B cell (primary cell): ENCODE results near the gene MMP11. TPM values are rescaled to one million over a fixed set of nuclear protein-coding genes. Genes with fewer than 3 reads are reported as not detected.

Experiments
- ATAC-seq: fragments of 200-7000 bp; cut with Tn5 transposase; one replicate; pipeline ENCODE4 v1.10.0; 2021; ENCODE audit warnings: low read depth, mild to moderate bottlenecking, moderate number of reproducible peaks, moderate library complexity
- CTCF ChIA-PET: fragments of 350-600 bp; sonication (Branson Sonifier 250); formaldehyde crosslinking; loops from one replicate; lab custom pipeline; 2021; ENCODE audit warnings: antibody characterized with exemption, inconsistent platforms; lab: Charles Lee
- POLR2A ChIA-PET: fragments of 350-600 bp; sonication (Branson Sonifier 250); formaldehyde crosslinking; loops from one replicate; lab custom pipeline; 2021; ENCODE audit warnings: antibody characterized with exemption; lab: Charles Lee
- DNase-seq: peaks from one replicate; pipeline ENCODE4 v3.0.0; 2013
- H2AFZ ChIP-seq: 2 replicates; pipeline ENCODE4 v1.6.1; 2012; ENCODE audit warnings: mild to moderate bottlenecking, low read depth, low read length; ENCODE audit not compliant: insufficient read depth, poor library complexity, severe bottlenecking
- H3K27ac ChIP-seq, 2 donors: 1 replicate in 1 of 2; 2 replicates in 1 of 2; pipeline ENCODE4 v1.5.1; 2012 to 2013; ENCODE audit warnings: low read length in 2 of 2, mild to moderate bottlenecking in 2 of 2, moderate library complexity in 1 of 2
- H3K27me3 ChIP-seq, 4 experiments: fragments of 200-600 bp in 1 of 4; sonication (generic) in 1 of 4; replicated peaks in 1 of 4; 1 replicate in 2 of 4; 2 replicates in 2 of 4; pipeline versions ENCODE4 v1.6.1 to v1.7.0; 2013 to 2016; ENCODE audit warnings: low read length in 3 of 4, mild to moderate bottlenecking in 2 of 4, mixed read lengths in 1 of 4, moderate library complexity in 1 of 4; ENCODE audit not compliant: insufficient read depth in 4 of 4, control insufficient read depth in 3 of 4; ENCODE audit errors: control extremely low read depth in 1 of 4
- H3K36me3 ChIP-seq, 2 experiments: replicated peaks in 1 of 2; 1 replicate in 1 of 2; 2 replicates in 1 of 2; pipeline versions ENCODE4 v1.6.1 to v1.7.1; 2013; ENCODE audit warnings: low read length in 1 of 2; ENCODE audit not compliant: insufficient read depth in 2 of 2, control insufficient read depth in 1 of 2; ENCODE audit errors: control extremely low read depth in 1 of 2, extremely low read depth in 1 of 2
- H3K4me1 ChIP-seq, 2 donors: fragments of 200-600 bp in 1 of 2; sonication (generic) in 1 of 2; 1 replicate in 1 of 2; 2 replicates in 1 of 2; pipeline versions ENCODE4 v1.5.1 to v1.6.1; 2013 to 2017; ENCODE audit warnings: low read length in 2 of 2; ENCODE audit not compliant: control insufficient read depth in 2 of 2, insufficient read depth in 2 of 2
- H3K4me2 ChIP-seq: replicated peaks from 2 replicates; pipeline ENCODE3; 2012; ENCODE audit warnings: mild to moderate bottlenecking, low read depth, low read length; ENCODE audit not compliant: poor library complexity, severe bottlenecking
- H3K4me3 ChIP-seq, 5 experiments: fragments of 200-600 bp in 1 of 5; sonication (generic) in 1 of 5; 1 replicate in 3 of 5; 2 replicates in 2 of 5; pipeline versions ENCODE4 v1.5.1 to v1.7.0; 2011 to 2016; ENCODE audit warnings: low read length in 4 of 5, mild to moderate bottlenecking in 4 of 5, low read depth in 2 of 5, control low read depth in 1 of 5, moderate library complexity in 1 of 5; ENCODE audit not compliant: insufficient read depth in 1 of 5; ENCODE audit errors: control extremely low read depth in 1 of 5, extremely low read depth in 1 of 5
- H3K79me2 ChIP-seq: fragments of 200-600 bp; sonication (generic); one replicate; pipeline ENCODE4 v1.6.0; 2016; ENCODE audit warnings: low read length; ENCODE audit not compliant: control insufficient read depth, insufficient read depth
- H3K9ac ChIP-seq: fragments of 200-600 bp; sonication (generic); 2 replicates; pipeline ENCODE4 v1.6.1; 2017; ENCODE audit warnings: mild to moderate bottlenecking, low read length, moderate library complexity
- H3K9me3 ChIP-seq, 3 donors: one replicate each; pipeline versions ENCODE4 v1.6.1 to v1.7.1; 2013; ENCODE audit warnings: low read length in 2 of 3; ENCODE audit not compliant: control insufficient read depth in 2 of 3, insufficient read depth in 1 of 3; ENCODE audit errors: control extremely low read depth in 1 of 3
- H4K20me1 ChIP-seq: 2 replicates; pipeline ENCODE4 v1.6.0; 2012; ENCODE audit warnings: mild to moderate bottlenecking, low read length; ENCODE audit not compliant: insufficient read depth, control insufficient read depth, poor library complexity, severe bottlenecking
- H3K27ac Mint-ChIP-seq: one replicate; pipeline ENCODE4 v1.8.0; 2021; ENCODE audit warnings: mixed read lengths
- H3K27me3 Mint-ChIP-seq: one replicate; pipeline ENCODE4 v1.8.0; 2021; ENCODE audit warnings: mixed read lengths
- H3K4me1 Mint-ChIP-seq: one replicate; pipeline ENCODE4 v1.8.0; 2021; ENCODE audit warnings: mixed read lengths
- H3K4me3 Mint-ChIP-seq: one replicate; pipeline ENCODE4 v1.8.0; 2021; ENCODE audit warnings: mixed read lengths
- H3K9me3 Mint-ChIP-seq: one replicate; pipeline ENCODE4 v1.8.0; 2022; ENCODE audit warnings: mixed read lengths; ENCODE audit not compliant: insufficient read depth
- CTCF ChIP-seq: fragments of 200-600 bp; IDR thresholded peaks from one replicate; pipeline ENCODE4 v1.8.0; 2022; ENCODE audit warnings: antibody characterized with exemption, mild to moderate bottlenecking
- EZH2 ChIP-seq: IDR thresholded peaks from 2 replicates; pipeline ENCODE4 v1.6.1; 2012; ENCODE audit warnings: borderline replicate concordance, low read depth, mild to moderate bottlenecking, moderate library complexity, low read length; ENCODE audit not compliant: insufficient read depth, poor library complexity, severe bottlenecking
- WGBS: methylation state at CpG from one replicate; pipeline ENCODE4 v1.1.5; 2013; ENCODE audit warnings: missing lambda C conversion rate; ENCODE audit not compliant: insufficient coverage; 5-methylcytosine and 5-hydroxymethylcytosine counted together
- intact Hi-C: fragments of 100-400 bp; cut with micrococcal nuclease; formaldehyde crosslinking; loops from one replicate; pipeline ENCODE4 v1.10.0; 2022
- polyA plus RNA-seq: library from polyadenylated mRNA; depleted of rRNA; stranded (reverse); fragments of >200 nt; gene quantifications from 2 replicates; pipeline ENCODE4 v1.2.3, GENCODE V29; 2012
- total RNA-seq, 2 donors: library from RNA; stranded (reverse); fragments of 120-200 nt in 1 of 2; gene quantifications; 1 replicate in 1 of 2; 2 replicates in 1 of 2; pipeline versions ENCODE4 v1.2.3 to v1.2.4, GENCODE V29; 2013 to 2022

Gene MMP11
- total and polyA plus RNA-seq, 2 donors (not counting 1 experiment from before 2014, with no cell fraction given), result 11.6 to 19.0 TPM

GRCh38 chr22:23750367-23750713 lies 22.3 kb upstream of the MMP11 start:
- Mint-ChIP-seq H3K4me3 (peak overlapping the region; percentile 85), H3K4me1 (peaks cover 51% of the 10 kb centered on the region), H3K27me3 (no peaks in the 10 kb centered on the region), H3K27ac (peak overlapping the region; percentile 87), H3K9me3 (no peaks in the 10 kb centered on the region)
- H3K4me1 ChIP-seq, result peaks cover 19 to 48% of the 10 kb centered on the region in 2 donors
- no peaks in the 10 kb centered on the region for H4K20me1 ChIP-seq
- DNase-seq, result no peak
- peaks cover 0 to 2% of the 10 kb centered on the region in 2 experiments for H3K36me3 ChIP-seq
- H2AFZ ChIP-seq, result peak overlapping the region; percentile 82
- TF ChIP-seq EZH2 (no peak), CTCF (no peak)
- peak overlapping the region; percentile 97 for H3K4me2 ChIP-seq
- peak overlapping the region; percentile 89 for H3K9ac ChIP-seq
- CTCF ChIA-PET, result interaction anchor here (0.9 to 13.0 kb wide), 6 partner anchors 13 to 99 kb away, joined by 3 to 188 read pairs (median 4); partner anchors contain the start of genes C22orf15, CHCHD10 and MMP11
- H3K9me3 ChIP-seq, result no peaks in the 10 kb centered on the region
- H3K4me3 ChIP-seq, result peak overlapping the region in 4 of 5 experiments; percentile 63 to 86 (median 65)
- 32% methylated on average over 5 of the region's 5 CpGs for WGBS
- peaks cover 39% of the 10 kb centered on the region for H3K79me2 ChIP-seq
- intact Hi-C loops, result loop anchor here (1.0 kb wide), 1 partner anchor 33 kb away; no protein-coding TSS in a partner anchor
- no peak for ATAC-seq
- POLR2A ChIA-PET, result interaction anchor here (0.6 to 8.1 kb wide), 11 partner anchors 17 to 260 kb away, joined by 4 to 174 read pairs (median 13); partner anchors contain the start of genes C22orf15, CHCHD10, DERL3 and MMP11
- no peaks in the 10 kb centered on the region for H3K27me3 ChIP-seq
- peak overlapping the region; percentile 73 to 85 for H3K27ac ChIP-seq
